Stimulated activated CD4-positive, alpha-beta T cell treated with anti-CD3 and anti-CD28 coated beads, Interleukin-1b, Interleukin-23, amount 100 ng/mL, for 4 hours (primary cell): ENCODE results near the gene CUEDC1.
"Not testable (repeated sequence)": the region's sequence is repeated elsewhere in the genome, so short reads cannot be mapped to it uniquely, and the experiment has no call there.

Source experiments
- DNase-seq, 2 donors: peaks; one replicate each; pipeline ENCODE4 v3.0.0-alpha.2; 2020; ENCODE audit warnings: low read depth in 2 of 2

The CUEDC1 gene

GRCh38 chr17:57939797-57940196 is 15.4 kb downstream of the CUEDC1 start:
- DNase-seq, result peak in 1 of 2 donors; percentile 25

- no peak for DNase-seq
These were observed 17.1 kb downstream of the CUEDC1 start for GRCh38 chr17:57938061-57938502.

- no peak for DNase-seq
These were observed 17.7 kb downstream of the CUEDC1 start for GRCh38 chr17:57937492-57937891.

GRCh38 chr17:57935833-57936807 is 19.1 kb downstream of the CUEDC1 start:
- no peak for DNase-seq

GRCh38 chr17:57931488-57932137 is 23.6 kb downstream of the CUEDC1 start:
- DNase-seq, result no peak

GRCh38 chr17:57930239-57930638 is 25.0 kb downstream of the CUEDC1 start:
- no peak for DNase-seq

- no peak for DNase-seq
These were observed 25.8 kb downstream of the CUEDC1 start for GRCh38 chr17:57929386-57929785.

- DNase-seq, result no peak
These were observed 26.3 kb downstream of the CUEDC1 start for GRCh38 chr17:57928928-57929327.

- no peak for DNase-seq
These were observed 28.0 kb downstream of the CUEDC1 start for GRCh38 chr17:57927048-57927723.

- DNase-seq, result no peak
These were observed 28.5 kb downstream of the CUEDC1 start for GRCh38 chr17:57926723-57927047.

GRCh38 chr17:57925361-57925990 is 29.7 kb downstream of the CUEDC1 start:
- no peak for DNase-seq

- no peak for DNase-seq
These were observed 30.5 kb downstream of the CUEDC1 start for GRCh38 chr17:57924677-57925076.

GRCh38 chr17:57923182-57923872 is 31.9 kb downstream of the CUEDC1 start:
- no peak for DNase-seq

- DNase-seq, result not testable (repeated sequence)
These were observed 32.5 kb downstream of the CUEDC1 start for GRCh38 chr17:57922745-57923144.

- no peak for DNase-seq
These were observed 34.1 kb downstream of the CUEDC1 start for GRCh38 chr17:57920916-57921703.

- DNase-seq, result no peak
These were observed 35.3 kb downstream of the CUEDC1 start for GRCh38 chr17:57919918-57920317.

GRCh38 chr17:57918017-57918895 is 37.0 kb downstream of the CUEDC1 start:
- DNase-seq, result no peak

GRCh38 chr17:57916925-57917858 is 38.0 kb downstream of the CUEDC1 start:
- no peak for DNase-seq
